Measurements from ENCODE around the gene AMOT.

- no peak for TF ChIP-seq CTCF (IDR thresholded peaks at IDR 0.05; ENCODE audit: insufficient read depth, low read depth, low read length)
- no peak for TF ChIP-seq EZH2 (IDR thresholded peaks at IDR 0.05; ENCODE audit: insufficient read depth, low read length)
These were observed 41.9 kb downstream of the AMOT start for GRCh38 chrX:112798736-112799135.

Data from astrocyte (in vitro differentiated cells and primary cell).